Measurements from ENCODE around the gene RNF20.
"Not testable (repeated sequence)": the region's sequence is repeated elsewhere in the genome, so short reads cannot be mapped to it uniquely, and the experiment has no call there.

Gene RNF20

GRCh38 chr9:101536351-101536750, 2.7 kb downstream of the RNF20 start:
- no peak for DNase-seq

- peak; percentile 16 for DNase-seq
These were observed 3.3 kb downstream of the RNF20 start for GRCh38 chr9:101536938-101537337.

- DNase-seq: no peak
These were observed 6.4 kb downstream of the RNF20 start for GRCh38 chr9:101540069-101540468.

- DNase-seq: no peak
These were observed 9.6 kb downstream of the RNF20 start for GRCh38 chr9:101543098-101543735.

GRCh38 chr9:101549472-101550098, 15.9 kb downstream of the RNF20 start:
- not testable (repeated sequence) for DNase-seq

GRCh38 chr9:101561740-101562139, 28.1 kb downstream of the RNF20 start:
- DNase-seq: no peak

GRCh38 chr9:101562966-101563365, 29.3 kb downstream of the RNF20 start:
- no peak for DNase-seq

- DNase-seq: no peak
These were observed 30.6 kb downstream of the RNF20 start for GRCh38 chr9:101564252-101564651.

- DNase-seq: peak; percentile 57
These were observed 33.5 kb downstream of the RNF20 start for GRCh38 chr9:101566904-101567724.

- DNase-seq: no peak
These were observed 34.2 kb downstream of the RNF20 start for GRCh38 chr9:101567725-101568350.

GRCh38 chr9:101569741-101570501, 36.3 kb downstream of the RNF20 start:
- DNase-seq: no peak

GRCh38 chr9:101571114-101571513, 37.5 kb downstream of the RNF20 start:
- DNase-seq: no peak

GRCh38 chr9:101572316-101572715, 38.7 kb downstream of the RNF20 start:
- DNase-seq: no peak

- no peak for DNase-seq
These were observed 41.2 kb downstream of the RNF20 start for GRCh38 chr9:101574731-101575333.

- DNase-seq: peak; percentile 5
These were observed 44.7 kb downstream of the RNF20 start for GRCh38 chr9:101578378-101578777.

GRCh38 chr9:101579711-101580545, 46.3 kb downstream of the RNF20 start:
- DNase-seq: no peak

GRCh38 chr9:101582553-101582952, 48.9 kb downstream of the RNF20 start:
- DNase-seq: no peak

GRCh38 chr9:101585740-101586139, 52.1 kb downstream of the RNF20 start:
- DNase-seq: no peak

GRCh38 chr9:101586651-101587050, 53.0 kb downstream of the RNF20 start:
- peak; percentile 85 for DNase-seq

GRCh38 chr9:101587332-101588043, 53.8 kb downstream of the RNF20 start:
- no peak for DNase-seq

GRCh38 chr9:101590074-101590473, 56.4 kb downstream of the RNF20 start:
- peak; percentile 5 for DNase-seq

Measured in activated CD4-positive, alpha-beta T cell treated with anti-CD3 and anti-CD28 coated beads, Interleukin-10, Interleukin-2, amounts not matched to agents 100 ng/mL and 50 ng/mL, durations not matched to agents 16 hours and 8 hours (primary cell).